ENCODE data around the gene PHACTR3. TPM values are rescaled to one million over a fixed set of nuclear protein-coding genes. Genes with fewer than 3 reads are reported as not detected.

PHACTR3 gene
- total and polyA plus RNA-seq, 4 donors = 0.14 to 0.42 (median 0.17) TPM

GRCh38 chr20:59623133-59623532, 18.8 kb downstream of the PHACTR3 start:
- no peak for DNase-seq (ENCODE audit: low spot score)
- no peak overlapping the region for H3K9ac ChIP-seq (ENCODE audit: low read depth in 1 of 2, low read length in 2 of 2)
- H3K9me3 ChIP-seq (ENCODE audit: control insufficient read depth in 4 of 4, low read length in 3 of 4) = peaks cover 0 to 1% (median 0%) of the 10 kb centered on the region in 4 donors
- H3K36me3 ChIP-seq (ENCODE audit: control insufficient read depth in 4 of 4, insufficient read depth in 3 of 4, low read depth in 1 of 4, low read length in 3 of 4) = no peaks in the 10 kb centered on the region
- TF ChIP-seq TAF1 (conservative IDR thresholded peaks at IDR 0.05) (no peak), HNF4G (IDR thresholded peaks at IDR 0.05) (no peak), FOXA2 (IDR thresholded peaks at IDR 0.05) (no peak), RXRA (IDR thresholded peaks at IDR 0.05) (no peak), JUND (IDR thresholded peaks at IDR 0.05) (no peak), YY1 (IDR thresholded peaks at IDR 0.05) (no peak), REST (IDR thresholded peaks at IDR 0.05) (no peak), RAD21 (IDR thresholded peaks at IDR 0.05) (no peak), CTCF (IDR thresholded peaks at IDR 0.05; ENCODE audit: low read depth, low read length, missing input control) (no peak), ZBTB33 (IDR thresholded peaks at IDR 0.05) (no peak), NR2F2 (IDR thresholded peaks at IDR 0.05) (no peak), FOXA1 (IDR thresholded peaks at IDR 0.05) (no peak), ATF3 (IDR thresholded peaks at IDR 0.05) (no peak), SP1 (IDR thresholded peaks at IDR 0.05) (no peak), GABPA (IDR thresholded peaks at IDR 0.05 in 1 of 2, conservative IDR thresholded peaks at IDR 0.05 in 1 of 2) (no peak)
- peaks cover 0 to 1% (median 0%) of the 10 kb centered on the region in 4 donors for H3K27me3 ChIP-seq (ENCODE audit: control insufficient read depth in 4 of 4, insufficient read depth in 4 of 4, low read length in 3 of 4)
- no peak overlapping the region for H3K27ac ChIP-seq (ENCODE audit: low read depth in 1 of 2, low read length in 2 of 2)
- WGBS = 84% methylated on average over 13 of the region's 13 CpGs
- H3K4me1 ChIP-seq (ENCODE audit: control insufficient read depth in 4 of 4, insufficient read depth in 4 of 4, low read length in 3 of 4) = no peaks in the 10 kb centered on the region
- no peak overlapping the region for H3K4me3 ChIP-seq (ENCODE audit: low read depth in 1 of 3, low read length in 3 of 3)

GRCh38 chr20:59623583-59623982, 19.2 kb downstream of the PHACTR3 start:
- no peak for DNase-seq (ENCODE audit: low spot score)
- Histone ChIP-seq H3K27ac (ENCODE audit: low read depth in 1 of 2, low read length in 2 of 2) (no peak overlapping the region), H3K36me3 (ENCODE audit: control insufficient read depth in 4 of 4, insufficient read depth in 3 of 4, low read depth in 1 of 4, low read length in 3 of 4) (no peaks in the 10 kb centered on the region), H3K9ac (ENCODE audit: low read depth in 1 of 2, low read length in 2 of 2) (no peak overlapping the region), H3K9me3 (ENCODE audit: control insufficient read depth in 4 of 4, low read length in 3 of 4) (peaks cover 0 to 1% (median 0%) of the 10 kb centered on the region in 4 donors), H3K4me1 (ENCODE audit: control insufficient read depth in 4 of 4, insufficient read depth in 4 of 4, low read length in 3 of 4) (no peaks in the 10 kb centered on the region), H3K4me3 (ENCODE audit: low read depth in 1 of 3, low read length in 3 of 3) (no peak overlapping the region), H3K27me3 (ENCODE audit: control insufficient read depth in 4 of 4, insufficient read depth in 4 of 4, low read length in 3 of 4) (no peaks in the 10 kb centered on the region)
- 80% methylated on average over 9 of the region's 9 CpGs for WGBS
- TF ChIP-seq HNF4G (IDR thresholded peaks at IDR 0.05) (no peak), FOXA1 (IDR thresholded peaks at IDR 0.05) (no peak), NR2F2 (IDR thresholded peaks at IDR 0.05) (no peak), MAX (IDR thresholded peaks at IDR 0.05) (no peak), JUND (IDR thresholded peaks at IDR 0.05) (no peak), GABPA (IDR thresholded peaks at IDR 0.05 in 1 of 2, conservative IDR thresholded peaks at IDR 0.05 in 1 of 2) (no peak), REST (IDR thresholded peaks at IDR 0.05) (no peak), ATF3 (IDR thresholded peaks at IDR 0.05) (no peak), HNF4A (conservative IDR thresholded peaks at IDR 0.05) (no peak), YY1 (IDR thresholded peaks at IDR 0.05) (no peak), SP1 (IDR thresholded peaks at IDR 0.05) (no peak), ZBTB33 (IDR thresholded peaks at IDR 0.05) (no peak), FOXA2 (IDR thresholded peaks at IDR 0.05) (no peak)

Measured in liver (tissue), 9 donors.